HG02678 (cell line): ENCODE data around the gene CELF2.
A peak's percentile ranks its signal among the peaks of the same experiment; 100 is the strongest.

Experiments used
- ATAC-seq: cut with Tn5 transposase; IDR thresholded peaks from one replicate; pipeline ENCODE4 v1.9.1; 2021; ENCODE audit warnings: mild to moderate bottlenecking, moderate library complexity; ENCODE audit not compliant: unreplicated experiment

Gene CELF2

GRCh38 chr10:11240641-11241040 is 223.0 kb downstream of the CELF2 start:
- no peak for ATAC-seq

GRCh38 chr10:11242443-11243387 is 225.0 kb downstream of the CELF2 start:
- peak; percentile 59 for ATAC-seq

GRCh38 chr10:11243425-11244222 is 226.0 kb downstream of the CELF2 start:
- no peak for ATAC-seq

- ATAC-seq, result no peak
These were observed 227.4 kb downstream of the CELF2 start for GRCh38 chr10:11245095-11245479.

GRCh38 chr10:11245510-11245909 is 227.8 kb downstream of the CELF2 start:
- peak; percentile 36 for ATAC-seq

GRCh38 chr10:11245981-11246590 is 228.4 kb downstream of the CELF2 start:
- no peak for ATAC-seq

- ATAC-seq, result peak; percentile 24
These were observed 229.2 kb downstream of the CELF2 start for GRCh38 chr10:11246752-11247467.

GRCh38 chr10:11249152-11249807 is 231.6 kb downstream of the CELF2 start:
- no peak for ATAC-seq

- ATAC-seq, result no peak
These were observed 232.1 kb downstream of the CELF2 start for GRCh38 chr10:11249808-11250195.

- ATAC-seq, result no peak
These were observed 232.6 kb downstream of the CELF2 start for GRCh38 chr10:11250304-11250703.

GRCh38 chr10:11252887-11253286 is 235.2 kb downstream of the CELF2 start:
- ATAC-seq, result no peak

GRCh38 chr10:11253385-11254002 is 235.8 kb downstream of the CELF2 start:
- no peak for ATAC-seq

GRCh38 chr10:11255156-11255555 is 237.5 kb downstream of the CELF2 start:
- no peak for ATAC-seq

- ATAC-seq, result peak; percentile 63
These were observed 238.2 kb downstream of the CELF2 start for GRCh38 chr10:11255796-11256444.

- ATAC-seq, result no peak
These were observed 239.2 kb downstream of the CELF2 start for GRCh38 chr10:11256896-11257295.

GRCh38 chr10:11257440-11258090 is 239.9 kb downstream of the CELF2 start:
- ATAC-seq, result no peak

- ATAC-seq, result no peak
These were observed 242.5 kb downstream of the CELF2 start for GRCh38 chr10:11260170-11260569.

- ATAC-seq, result no peak
These were observed 243.5 kb downstream of the CELF2 start for GRCh38 chr10:11261143-11261542.
